C4-2B (cell line): Measurements from ENCODE around the gene TUB.

Experiments used
- ZFX ChIP-seq: fragments of 450-650 bp; IDR thresholded peaks from 2 replicates; pipeline ENCODE4 v1.6.1; 2017
- TF ChIP-seq, protein P1 (sequence below): fragments of 450-650 bp; conservative IDR thresholded peaks from 2 replicates; pipeline ENCODE4 v1.5.1; 2017; ENCODE audit warnings: mild to moderate bottlenecking

DNA sequence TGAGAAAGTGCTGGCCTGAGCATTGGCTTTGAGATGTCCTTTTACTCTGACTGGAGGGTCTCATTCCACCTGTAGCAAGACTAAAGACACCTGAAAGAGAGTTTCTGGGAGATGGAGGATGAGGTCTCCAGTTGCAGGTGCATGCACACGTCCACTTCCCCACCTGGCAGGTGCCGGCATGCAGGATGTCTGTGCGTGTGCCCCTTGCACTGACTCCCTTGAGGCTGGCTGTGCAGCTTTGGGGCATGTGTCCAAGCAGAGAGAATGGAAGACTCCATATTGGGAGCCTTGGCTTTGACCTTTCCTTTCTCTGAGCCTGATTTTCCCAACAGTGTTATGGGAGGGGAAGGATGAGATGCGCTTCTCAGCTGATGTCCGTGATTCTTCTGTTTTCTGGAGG is 44.0 kb upstream of the TUB start:
- TF ChIP-seq, protein P1, sequence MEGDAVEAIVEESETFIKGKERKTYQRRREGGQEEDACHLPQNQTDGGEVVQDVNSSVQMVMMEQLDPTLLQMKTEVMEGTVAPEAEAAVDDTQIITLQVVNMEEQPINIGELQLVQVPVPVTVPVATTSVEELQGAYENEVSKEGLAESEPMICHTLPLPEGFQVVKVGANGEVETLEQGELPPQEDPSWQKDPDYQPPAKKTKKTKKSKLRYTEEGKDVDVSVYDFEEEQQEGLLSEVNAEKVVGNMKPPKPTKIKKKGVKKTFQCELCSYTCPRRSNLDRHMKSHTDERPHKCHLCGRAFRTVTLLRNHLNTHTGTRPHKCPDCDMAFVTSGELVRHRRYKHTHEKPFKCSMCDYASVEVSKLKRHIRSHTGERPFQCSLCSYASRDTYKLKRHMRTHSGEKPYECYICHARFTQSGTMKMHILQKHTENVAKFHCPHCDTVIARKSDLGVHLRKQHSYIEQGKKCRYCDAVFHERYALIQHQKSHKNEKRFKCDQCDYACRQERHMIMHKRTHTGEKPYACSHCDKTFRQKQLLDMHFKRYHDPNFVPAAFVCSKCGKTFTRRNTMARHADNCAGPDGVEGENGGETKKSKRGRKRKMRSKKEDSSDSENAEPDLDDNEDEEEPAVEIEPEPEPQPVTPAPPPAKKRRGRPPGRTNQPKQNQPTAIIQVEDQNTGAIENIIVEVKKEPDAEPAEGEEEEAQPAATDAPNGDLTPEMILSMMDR, result no peak
- TF ChIP-seq ZFX, result no peak
